CD4-positive, alpha-beta T cell treated with Interleukin-12 subunit alpha and Interleukin-12 subunit beta, for 1 hour (primary cell): ENCODE measurements around the gene TPD52L1.

ENCODE experiments used
- DNase-seq: peaks from one replicate; pipeline ENCODE4 v3.0.0-alpha.2; 2020

Gene TPD52L1

DNA sequence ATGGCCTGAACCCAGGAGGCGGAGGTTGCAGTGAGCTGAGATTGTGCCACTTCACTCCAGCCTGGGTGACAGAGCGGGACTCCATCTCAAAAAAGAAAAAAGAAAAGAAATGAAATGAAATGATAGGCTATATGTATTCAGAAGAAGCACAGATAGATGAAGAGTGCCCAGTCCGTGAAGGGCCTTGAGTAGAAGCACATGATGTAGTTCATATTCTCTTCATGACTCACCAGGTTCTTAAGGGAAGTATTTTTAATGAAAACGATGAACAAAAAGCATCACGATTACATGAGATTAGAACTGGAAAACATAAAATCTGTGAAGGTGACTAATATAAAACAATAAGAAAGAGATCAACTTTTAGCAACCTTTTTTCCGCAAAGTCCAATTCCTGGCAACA lies 29.8 kb downstream of the TPD52L1 start:
- no peak for DNase-seq

DNA sequence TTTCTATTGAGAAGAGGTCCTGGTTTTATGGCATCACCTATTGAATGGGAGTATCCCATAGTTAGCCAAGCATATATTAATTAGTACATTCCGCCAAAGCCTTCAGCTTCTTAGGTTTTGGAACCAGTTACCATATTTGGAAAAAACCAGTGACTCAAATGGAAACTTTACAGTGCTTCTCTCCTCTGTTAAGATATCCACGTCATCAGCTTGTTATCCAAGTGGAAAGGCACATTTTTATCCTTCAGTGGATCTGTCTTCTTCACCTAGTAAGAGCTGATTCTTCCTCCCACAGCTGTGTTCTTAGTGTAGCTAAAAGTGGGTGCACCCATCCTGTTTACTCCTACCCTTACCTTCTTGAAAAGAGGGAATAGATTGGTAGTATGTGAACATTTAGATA lies 34.5 kb downstream of the TPD52L1 start:
- no peak for DNase-seq

DNA sequence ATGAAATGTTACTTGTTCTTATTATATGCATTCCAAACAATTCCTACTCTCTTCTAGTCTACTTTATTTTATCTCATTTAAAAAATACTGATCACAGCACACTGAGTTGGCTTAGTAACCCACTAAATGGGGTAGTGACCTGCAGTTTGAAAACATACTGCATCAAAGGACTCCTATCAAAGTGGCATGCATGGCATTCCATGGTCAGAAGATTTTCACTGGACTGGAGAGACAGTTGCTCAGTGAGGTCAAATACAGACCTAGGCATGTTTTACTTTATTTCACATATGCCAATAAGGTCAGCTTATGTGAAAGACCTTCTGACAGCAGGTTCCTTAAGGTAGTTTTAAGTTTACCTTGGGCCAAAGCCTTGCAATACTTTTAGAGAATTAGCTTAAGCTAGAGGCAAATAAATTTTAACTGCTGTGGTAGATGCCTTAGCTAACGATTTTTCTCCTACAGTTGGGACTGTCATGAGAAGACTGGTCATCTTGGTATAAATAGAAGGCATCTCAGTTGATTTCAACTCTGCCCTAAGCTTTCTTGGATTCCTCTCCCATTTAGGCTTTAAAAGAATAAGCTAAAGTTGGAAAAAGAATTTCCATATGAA lies 35.1 kb downstream of the TPD52L1 start:
- DNase-seq, result no peak

DNA sequence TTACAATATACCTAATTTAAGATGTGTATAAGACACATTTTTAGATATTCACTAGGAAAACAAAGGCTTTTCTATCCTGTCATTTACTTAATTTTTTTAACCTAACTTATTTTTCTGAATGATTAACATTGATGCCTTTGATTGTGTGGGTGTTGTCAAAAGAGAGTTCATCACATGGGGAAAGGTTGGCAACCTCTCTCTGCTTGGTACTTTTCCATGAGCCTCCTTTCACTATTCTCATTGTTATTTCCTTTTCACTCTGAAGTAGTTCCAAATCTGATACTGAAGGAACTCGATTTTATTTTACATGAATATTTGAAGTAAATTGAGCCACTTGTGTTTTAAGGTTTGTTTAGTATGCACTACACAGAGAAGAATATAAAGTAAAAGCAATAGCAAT lies 35.9 kb downstream of the TPD52L1 start:
- no peak for DNase-seq

DNA sequence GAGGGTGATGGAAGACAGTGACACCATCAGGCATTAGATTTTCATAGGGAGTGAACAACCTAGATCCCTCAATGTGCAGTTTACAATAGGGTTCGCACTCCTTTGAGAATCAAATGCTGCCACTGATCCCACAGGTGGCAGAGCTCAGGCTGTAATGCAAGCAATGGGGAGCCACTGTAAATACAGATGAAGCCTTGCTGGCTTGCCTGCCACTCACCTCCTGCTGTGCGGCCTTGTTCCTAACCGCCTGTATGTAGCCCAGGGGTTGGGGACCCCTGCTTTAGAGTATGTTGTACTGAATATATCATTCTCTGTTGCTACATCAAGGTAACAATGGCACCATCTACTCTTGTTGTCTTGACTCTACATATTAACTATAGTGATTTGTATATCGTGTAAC lies 37.1 kb downstream of the TPD52L1 start:
- no peak for DNase-seq

DNA sequence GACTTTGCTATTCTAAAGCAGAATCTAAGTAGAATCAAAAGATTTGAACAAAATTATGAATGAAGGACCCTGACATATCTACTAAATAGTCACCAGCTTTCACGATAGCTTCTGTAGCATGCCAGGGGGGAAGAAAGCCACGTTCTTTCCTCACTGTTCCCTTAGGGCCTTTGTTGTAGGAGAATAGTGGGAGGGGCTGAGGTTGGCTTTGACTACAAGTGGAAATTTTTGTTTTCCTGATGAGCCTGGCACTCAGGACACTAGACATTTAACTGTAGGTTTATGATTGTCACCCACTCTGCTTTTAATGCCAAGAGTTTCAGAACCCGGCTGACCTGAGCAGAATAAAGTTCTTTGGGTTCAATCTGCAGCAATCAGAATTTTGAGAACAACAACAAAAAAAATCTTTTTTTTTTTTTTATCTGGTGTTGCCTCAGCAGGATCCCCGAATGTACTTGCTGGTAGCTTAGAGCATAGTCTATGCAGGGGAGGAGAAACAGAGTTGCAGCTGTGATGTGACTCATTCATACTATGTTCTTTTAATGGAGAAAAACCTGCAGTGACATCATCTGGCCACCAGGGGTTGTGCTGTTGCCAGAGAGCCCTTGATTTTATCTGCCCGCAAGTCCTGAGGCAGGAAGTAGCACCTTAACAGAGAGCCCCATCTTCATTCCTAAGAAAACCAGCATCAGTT lies 38.5 kb downstream of the TPD52L1 start:
- DNase-seq, result peak; percentile 59

DNA sequence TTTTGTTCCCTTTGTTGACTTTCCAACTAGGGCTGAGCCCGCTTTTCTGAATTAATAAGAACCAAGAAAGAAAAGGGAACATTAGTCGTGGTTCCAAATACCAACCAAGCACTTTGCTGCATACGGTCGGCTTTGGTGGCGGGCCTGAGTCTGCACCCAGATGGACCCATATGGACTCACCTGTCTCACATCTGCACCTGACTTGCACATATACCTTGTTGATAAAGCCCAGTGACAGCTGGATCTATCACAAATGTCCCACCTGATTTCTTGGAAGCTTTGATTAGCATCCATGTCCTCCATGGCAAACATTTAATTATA lies 39.0 kb downstream of the TPD52L1 start:
- no peak for DNase-seq

DNA sequence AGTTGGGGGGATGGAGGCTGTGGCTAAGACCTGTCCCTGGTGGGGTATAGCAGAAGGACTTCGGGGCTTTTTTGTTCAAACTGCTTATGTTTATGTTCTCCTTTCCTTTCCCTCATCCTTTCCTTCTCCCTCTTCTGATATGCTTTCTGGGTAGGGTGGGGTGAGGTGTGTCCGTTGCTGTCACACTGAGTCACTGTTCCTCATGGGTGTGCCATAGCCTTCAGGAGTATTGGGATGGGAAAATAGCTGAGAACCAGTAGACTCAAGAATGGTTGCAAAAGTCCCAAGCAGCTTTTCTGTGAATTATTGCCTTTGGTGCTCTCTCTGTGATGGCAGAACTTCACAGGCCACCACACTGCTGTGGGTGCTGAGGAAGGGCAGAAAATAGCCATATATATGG lies 39.6 kb downstream of the TPD52L1 start:
- no peak for DNase-seq

DNA sequence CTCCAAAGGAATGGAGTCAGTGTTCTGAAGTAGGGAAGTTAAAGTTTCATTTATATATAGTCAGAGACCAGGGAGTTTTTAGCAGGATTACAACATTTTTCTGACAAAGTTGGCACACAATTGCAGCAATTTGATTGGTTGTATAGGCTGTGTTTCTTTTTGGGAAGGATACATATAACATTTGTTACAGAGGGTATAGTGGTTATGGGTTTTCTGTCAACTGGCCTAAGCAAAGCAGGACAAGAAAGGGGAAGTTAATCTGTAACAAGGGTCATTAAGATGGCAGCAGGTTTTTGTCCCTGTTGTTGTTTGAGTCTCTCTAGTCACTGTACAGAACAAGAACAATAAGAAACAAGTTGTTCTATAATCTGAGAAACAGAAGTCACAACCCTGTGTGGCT lies 41.4 kb downstream of the TPD52L1 start:
- DNase-seq, result no peak

DNA sequence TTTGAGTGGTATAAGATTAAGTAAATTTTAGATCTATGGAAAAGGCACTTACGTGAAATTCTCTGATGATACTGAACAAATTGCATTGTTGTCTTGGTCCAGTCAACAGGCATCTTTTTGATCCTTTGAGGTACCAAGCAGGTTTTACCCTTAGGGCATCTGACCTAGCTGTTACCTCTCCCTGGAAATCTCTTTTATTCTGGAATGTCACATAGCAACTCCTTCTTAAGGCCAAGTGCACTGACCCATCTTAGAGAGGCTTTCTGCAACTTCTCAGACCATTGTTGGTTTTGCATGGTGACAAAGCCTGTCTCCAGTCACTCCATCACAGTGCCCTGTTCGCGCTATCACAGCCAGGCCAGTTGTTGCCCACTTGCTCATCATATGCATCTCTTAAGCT lies 42.0 kb downstream of the TPD52L1 start:
- no peak for DNase-seq

DNA sequence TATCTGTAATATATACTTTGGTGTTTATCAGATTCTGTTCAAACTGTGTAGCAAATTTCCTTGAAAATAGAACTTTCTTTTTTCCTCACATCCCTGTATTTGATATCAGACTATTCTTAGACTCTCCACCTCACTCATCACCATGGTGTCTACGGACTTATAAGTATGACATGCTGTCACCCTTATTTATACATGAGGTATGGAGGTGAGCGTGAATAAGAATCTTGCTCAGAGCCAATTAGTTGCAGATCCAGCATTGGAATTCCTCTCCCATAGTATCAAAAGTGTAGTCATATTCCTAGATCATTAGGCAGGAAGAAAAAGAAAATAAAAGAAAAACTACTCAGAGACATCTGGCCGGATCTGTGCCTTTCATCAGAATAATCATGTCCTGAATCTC lies 43.0 kb downstream of the TPD52L1 start:
- DNase-seq, result no peak

DNA sequence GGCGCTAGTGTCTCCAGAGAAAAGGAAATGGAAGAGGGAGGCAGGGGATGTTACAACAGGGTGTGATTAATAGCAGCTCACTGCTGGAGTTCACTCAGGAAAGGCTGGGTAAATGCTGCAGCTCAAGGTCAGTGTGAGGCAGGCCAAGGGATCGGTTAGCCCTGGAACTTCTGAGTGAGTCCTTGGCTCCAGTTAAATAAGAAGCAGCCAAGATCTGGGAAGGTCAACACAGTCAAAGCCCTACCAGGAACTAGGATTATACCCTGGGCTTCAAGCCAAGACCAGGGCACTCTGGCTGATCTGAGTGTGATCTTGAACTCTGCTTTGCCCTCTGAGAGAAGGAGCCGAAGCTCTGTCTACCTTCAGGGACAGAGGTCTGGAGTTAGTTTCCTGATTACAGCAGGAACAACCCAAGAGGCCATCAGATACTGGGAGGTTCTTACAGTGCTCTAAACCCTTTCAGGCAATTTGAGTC lies 44.3 kb downstream of the TPD52L1 start:
- no peak for DNase-seq

DNA sequence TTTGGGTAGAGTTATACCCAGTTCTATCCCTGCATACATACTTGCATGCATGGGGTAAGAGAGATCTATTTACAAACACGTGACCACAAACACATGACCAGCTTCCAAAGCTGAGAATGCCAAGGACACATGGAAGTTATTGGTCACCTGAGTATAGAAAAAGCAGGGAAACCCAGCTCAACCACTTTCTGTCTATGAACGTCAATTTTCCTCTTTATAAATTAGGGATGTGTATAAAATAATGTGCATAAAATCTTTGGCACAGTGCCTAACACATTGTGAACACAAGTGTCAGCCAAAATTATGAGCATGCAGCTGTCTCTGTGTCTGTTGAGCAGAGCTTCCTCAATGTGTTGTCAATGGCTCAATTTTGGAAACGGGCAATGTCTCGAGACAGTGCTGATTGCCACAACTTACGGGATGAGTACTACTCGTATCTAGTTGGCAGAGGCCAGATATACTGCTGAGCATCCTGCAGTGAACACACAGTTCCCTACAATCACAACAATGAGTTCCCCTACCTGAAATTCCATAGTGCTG lies 44.9 kb downstream of the TPD52L1 start:
- DNase-seq, result no peak

DNA sequence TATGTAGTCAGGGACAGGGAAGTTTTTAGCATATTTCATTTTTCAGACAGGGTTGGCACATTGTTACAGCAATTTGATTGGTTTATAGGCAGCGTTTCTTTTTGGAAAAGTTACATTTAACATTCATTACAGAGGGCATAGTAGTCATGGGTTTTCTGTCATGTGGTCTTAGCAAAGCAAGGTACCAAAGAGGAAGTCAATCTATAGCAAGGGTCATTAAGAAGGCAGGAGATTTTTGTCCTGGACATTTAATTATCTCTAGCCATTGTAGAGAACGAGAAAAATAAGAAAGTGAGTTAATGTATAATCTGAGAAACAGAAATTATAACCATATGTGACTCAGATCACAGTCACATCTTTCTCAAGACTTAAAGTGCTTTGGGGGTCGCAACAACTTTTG lies 47.4 kb downstream of the TPD52L1 start:
- no peak for DNase-seq

DNA sequence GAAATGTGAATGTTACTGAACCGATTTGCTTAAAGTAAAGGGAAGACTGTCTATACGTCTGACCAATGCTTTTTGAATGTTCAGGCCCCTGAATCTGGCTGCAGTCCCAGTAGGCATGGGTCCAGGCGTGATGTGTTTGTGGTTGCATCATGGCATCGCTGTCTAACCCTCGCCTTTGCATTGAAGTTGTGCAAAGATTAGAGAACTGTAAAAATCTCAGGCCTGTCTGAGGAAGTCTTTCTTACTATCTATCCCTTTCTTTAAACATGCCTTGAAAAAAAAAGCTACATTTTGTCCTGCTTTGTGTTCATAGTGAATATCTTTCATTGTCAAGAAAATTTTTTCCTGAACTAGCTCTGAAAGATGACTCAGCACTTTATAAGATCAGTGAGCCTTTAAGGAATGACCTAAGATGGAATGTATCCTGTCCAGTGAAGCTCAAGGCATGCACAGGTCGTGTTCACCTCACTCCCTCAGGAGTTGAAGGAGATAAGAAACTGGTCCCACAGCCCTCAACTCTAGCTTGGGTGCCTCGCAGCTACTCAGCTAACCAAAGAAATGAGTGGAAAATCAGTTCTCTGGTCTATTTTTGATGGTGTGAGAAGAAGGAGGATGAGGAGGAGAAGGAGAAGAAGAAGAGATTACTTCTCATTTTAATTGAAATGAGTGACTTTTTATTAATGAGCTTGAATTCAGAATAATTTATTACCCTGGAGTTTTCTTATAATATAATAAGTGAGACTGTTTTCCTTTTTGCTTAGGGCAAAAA lies 48.6 kb downstream of the TPD52L1 start:
- DNase-seq, result no peak

DNA sequence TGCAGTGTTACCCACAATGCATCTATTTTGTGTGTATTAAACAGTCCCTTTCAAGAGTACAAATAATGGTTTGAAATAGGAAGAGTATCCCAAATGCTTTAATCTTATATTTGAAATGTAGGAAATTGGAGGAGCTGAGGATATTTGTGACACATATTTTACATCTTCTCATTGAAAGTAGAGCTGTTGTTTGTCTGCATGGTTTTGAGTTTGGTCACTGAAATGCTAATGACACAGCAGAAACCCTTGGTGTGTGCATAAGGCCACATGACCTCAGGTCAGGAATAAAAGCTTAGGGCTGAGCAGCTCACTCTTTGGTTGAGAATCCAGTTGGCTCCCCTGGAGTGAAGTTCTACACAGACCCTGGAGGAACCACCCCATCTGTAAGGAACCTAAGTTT lies 49.8 kb downstream of the TPD52L1 start:
- DNase-seq, result no peak

DNA sequence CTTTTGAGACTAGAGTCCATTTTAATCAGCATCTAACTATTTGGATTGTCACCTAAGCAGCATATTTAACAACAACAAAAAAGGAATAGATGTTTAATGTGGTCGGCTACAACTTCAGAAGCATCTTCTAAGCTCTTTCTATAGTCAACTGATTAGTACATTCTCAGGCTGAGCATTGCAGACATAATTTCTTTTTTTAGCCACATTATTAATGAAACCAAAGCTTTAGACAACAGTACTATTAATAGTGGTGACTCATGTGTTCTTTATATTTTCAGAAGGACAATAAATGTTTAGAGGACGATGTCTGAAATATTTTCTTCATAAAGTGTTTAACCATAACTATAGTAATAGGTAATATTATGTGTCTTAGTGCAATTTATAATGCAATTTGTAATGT lies 52.4 kb downstream of the TPD52L1 start:
- DNase-seq, result no peak

DNA sequence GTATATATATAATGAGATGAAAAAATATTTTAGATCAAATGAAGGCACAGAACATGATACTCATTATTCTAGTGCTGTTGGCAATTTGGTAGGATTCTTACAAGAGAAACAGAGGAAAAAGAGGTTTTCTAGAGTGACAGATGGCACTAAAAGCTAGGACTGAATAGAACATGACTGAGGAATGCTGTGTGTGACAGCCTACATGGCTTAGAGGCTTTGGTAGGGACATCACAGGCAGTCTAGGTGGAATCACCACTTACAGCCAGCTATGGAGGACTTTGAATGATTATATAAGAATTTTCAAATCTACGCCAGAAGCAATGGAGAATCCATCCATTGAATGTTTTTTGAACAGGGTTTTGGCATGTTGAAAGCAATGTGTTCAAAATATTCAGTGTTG lies 52.8 kb downstream of the TPD52L1 start:
- no peak for DNase-seq

DNA sequence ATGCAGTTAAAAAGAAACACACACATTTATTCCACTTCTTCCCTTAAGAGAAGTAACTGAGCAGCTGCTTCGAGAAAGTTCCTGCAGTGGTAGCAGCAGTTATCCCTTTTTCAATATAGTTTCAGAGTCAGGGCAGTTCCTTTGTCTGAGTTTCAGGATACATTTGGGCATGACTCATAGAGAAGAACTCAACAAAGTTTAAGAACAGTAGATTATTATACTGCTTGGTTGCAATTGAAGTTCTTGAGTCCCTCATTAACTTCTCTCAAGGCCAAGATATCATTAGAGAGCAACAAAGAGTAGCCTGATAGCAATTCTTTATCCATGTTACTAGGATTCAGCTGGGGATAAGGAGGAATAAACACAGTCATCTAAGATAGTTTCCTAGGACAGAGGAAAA lies 54.4 kb downstream of the TPD52L1 start:
- DNase-seq, result no peak

DNA sequence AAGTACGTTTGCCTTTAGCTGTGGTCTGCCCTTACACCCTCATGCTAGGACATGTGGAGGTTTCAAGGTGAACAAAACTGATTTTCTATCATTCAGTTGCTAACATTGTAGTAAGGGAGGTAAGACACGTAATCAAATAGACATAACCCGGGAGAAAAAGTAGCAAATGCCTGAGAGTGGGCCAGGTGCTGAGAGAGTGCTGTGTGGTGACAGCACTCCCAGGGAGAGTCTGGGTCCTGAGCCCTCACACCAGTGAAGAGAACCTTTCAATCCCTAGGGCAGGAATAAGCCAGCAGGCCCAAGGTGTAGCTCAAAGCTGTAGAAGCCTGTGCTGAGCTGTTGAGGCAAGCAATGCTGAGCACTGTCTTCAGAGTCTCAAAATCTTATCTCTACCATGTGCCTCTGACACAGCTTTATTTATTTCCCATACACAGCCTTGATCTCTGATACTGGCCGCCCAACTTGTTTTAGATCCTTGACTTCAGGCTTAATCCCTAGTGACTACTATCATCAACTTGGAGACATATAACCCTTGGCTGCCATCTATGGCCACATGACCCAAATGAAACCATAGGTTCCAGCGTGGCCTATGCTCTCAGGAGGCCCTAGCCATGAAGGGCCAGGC lies 55.2 kb downstream of the TPD52L1 start:
- DNase-seq, result no peak

DNA sequence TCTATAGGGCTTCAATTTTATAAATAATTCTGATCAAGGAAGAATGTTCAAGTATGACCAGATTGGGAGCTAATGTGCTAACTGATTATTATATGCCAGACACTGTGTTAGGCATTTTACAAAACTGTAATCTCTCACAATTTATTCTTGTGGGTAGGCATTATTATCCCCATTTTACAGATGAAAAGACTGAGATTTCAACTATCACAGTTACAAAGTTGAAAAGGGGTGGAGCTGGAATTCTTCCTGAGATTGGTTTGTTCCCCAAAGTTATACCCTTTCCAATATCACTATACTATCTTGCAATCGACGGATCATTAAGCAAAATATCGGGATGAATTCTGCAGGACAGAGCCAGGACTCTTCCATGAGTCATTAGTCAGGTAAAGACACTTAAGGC lies 57.1 kb downstream of the TPD52L1 start:
- DNase-seq, result no peak

DNA sequence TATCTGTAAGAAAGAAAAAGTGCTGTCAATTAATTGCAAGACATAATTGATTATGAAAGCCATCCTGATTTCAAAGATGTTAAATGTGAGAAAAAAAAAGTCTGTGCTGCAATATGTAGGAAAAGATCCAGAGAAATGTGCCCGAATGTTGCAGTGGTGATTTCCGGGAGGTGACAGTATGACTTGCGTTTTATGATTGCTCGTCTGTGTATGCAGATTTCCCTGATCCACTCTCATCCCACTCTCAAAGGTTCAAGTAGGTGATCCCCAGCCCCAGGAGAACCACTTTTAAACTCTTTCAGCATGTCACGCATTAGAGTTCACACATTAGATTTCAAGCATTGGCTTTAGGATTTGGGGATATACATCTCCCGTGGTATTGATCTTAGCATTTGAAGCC lies 57.8 kb downstream of the TPD52L1 start:
- no peak for DNase-seq

DNA sequence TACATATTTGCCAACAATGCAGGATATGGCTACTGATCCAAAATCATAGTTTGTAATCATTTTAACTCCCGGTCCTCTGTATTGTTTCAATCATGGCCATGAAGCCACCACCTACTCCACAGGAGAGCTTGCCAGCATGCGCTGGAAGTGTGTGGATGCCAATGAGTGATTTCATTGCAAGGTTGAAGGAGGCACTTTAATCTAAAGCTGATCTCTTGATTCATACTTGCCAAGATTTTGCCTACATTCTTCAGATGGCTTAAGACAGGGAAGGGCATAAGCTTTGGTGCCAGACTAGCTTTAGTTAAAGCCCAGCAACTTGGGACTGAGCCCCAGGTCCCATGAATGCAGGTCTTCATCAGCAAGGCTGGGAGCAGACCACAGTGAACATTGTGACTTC lies 58.8 kb downstream of the TPD52L1 start:
- no peak for DNase-seq

DNA sequence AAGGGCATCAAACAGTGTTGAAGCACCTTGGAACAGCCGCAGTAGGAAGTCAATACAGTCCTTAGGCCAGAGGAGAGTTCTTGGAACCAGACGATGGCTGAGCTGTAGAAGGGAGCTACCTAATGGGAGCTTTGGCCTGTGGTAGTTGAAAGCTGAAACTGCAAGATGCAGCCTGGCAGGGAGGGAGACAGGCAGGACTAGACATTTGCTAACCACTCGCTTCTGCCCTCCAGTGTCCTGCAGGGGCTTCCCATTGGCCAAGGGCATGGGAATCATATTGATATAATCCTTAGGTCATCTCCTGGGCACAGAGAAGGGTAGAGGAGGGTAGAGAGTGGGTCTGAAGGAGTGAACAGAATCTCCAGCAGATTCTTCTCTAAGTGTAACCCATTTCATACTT lies 60.4 kb downstream of the TPD52L1 start:
- no peak for DNase-seq
